Activated CD4-positive, alpha-beta T cell treated with anti-CD3 and anti-CD28 coated beads for 24 hours (primary cell): ENCODE results near the gene RCSD1.

Experiments used
- DNase-seq, 2 donors: peaks; one replicate each; pipeline ENCODE4 v3.0.0-alpha.2; 2020; ENCODE audit warnings: low read depth in 2 of 2

Gene RCSD1

DNA sequence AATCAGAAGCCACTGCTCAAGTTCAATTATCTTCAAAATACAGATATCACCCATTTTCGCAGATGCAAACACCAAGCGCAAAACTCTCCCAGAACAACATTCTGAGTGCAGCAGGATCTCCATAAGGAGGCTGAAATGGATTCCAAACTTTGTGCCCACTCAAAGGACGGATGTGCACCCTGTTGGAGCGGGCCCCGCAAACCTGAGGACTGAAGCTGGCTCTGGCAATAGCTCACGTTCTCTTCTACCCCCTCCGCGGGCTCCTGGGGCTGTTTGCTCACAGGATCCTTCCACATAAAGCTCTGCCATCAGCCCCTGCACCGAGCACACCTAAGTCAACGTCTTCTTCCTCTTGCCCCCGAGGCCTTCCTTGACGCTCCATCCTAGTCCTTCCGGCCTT, 11.7 kb upstream of the RCSD1 start:
- DNase-seq: no peak

GRCh38 chr1:167618789-167619188, 11.2 kb upstream of the RCSD1 start:
- DNase-seq: no peak

DNA sequence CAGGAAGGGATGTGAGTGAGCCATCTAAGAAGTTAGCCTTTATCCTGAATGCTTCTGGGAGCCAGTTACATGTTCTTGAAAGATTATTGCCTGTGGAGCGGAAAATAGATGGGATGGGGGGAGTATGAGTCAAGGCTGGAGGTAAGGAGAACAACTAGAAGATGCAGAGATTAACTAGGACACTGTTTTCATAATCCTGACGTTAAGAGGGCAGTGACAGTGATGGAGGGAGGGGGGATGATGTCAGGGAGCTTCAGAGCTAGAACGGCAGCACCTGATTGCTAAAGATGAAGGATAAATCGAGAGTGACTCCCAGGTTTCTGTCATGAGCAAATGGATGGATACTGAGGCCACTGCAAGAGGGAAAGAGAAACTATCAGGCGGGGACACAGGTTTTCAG, 10.0 kb upstream of the RCSD1 start:
- no peak for DNase-seq

DNA sequence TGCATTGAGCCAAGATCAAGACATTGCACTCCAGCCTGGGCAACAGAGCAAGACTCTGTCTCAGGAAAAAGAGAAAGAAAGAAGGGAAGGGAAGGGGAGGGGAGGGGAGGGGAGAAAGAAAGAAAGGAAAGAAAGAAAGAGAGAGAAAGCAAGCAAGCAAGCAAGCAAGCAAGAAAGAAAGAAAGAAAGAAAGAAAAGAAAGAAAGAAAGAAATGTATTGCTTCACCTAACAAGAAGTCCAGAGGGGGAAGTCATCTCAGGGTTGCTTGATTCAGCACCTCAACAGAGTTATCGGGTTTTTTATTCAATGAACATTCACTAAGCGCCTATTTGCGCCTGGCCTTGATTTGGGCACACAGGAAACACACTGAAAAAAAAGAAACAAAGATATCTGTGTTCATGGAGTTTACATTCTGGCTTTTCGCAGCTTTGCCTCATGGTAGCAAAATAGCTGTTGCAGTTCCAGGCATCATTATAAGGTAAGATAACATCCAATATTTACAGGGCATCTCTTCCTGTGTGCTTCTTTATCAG, 8.2 kb upstream of the RCSD1 start:
- no peak for DNase-seq

- DNase-seq: no peak
Measured at GRCh38 chr1:167623951-167624350, 6.1 kb upstream of the RCSD1 start.

GRCh38 chr1:167625040-167625823, 4.8 kb upstream of the RCSD1 start:
- DNase-seq: no peak

DNA sequence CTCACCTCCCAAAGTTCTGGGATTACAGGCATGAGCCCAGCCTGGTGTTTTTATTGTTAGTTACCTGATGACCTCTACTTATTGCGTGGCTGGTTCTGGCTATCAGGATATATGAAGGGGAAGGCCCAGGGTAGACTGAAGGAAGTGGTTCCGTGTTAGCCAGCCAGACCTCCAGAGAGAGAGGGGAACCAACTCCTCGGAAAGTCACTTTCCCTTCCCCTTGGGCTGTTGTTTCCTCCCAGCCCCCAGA, 2.5 kb upstream of the RCSD1 start:
- DNase-seq: no peak

- peak; percentile 54 to 68 for DNase-seq
Measured at GRCh38 chr1:167627865-167628641, 2.0 kb upstream of the RCSD1 start.

GRCh38 chr1:167628741-167629515, 1.1 kb upstream of the RCSD1 start:
- no peak for DNase-seq

DNA sequence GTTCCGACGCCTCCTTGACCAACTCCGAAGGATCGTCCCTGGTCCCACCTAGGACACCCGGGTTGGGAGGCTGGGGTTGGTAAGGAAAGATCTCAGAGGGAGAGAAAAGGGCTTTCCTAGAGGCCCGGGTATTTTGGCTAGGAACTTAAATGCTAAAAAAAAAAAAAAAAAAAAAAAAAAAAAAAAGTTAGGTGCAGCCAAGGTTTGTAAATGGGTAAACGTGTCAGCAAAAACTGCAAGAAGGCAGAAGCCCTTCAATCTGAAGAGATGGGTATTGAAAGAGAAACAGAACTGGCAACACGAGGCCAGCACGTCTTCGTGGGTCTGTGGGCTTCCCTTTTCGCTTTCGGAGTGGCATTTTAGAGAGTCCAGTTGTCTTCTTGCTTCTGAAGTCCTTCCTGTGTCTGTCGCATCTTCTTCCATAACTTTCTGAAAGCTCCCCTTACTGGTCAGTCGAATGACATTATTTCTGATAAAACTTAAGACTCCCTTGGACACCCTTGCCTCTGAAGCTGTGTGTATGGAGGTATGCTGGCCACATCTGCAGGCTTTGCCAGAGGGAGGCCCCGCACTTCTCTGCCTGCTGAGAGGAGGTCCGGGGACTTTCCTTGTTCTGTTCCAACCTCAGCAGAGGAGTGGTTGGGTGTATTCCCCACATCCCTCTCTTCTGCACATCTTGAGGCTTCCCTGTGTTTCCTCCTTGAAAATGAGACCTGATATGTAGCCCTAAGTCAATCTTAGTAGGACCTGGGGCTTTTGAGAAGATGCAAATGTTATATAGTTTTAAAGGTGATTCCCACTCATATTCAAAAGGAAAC, 745 bp downstream of the RCSD1 start:
- no peak for DNase-seq

GRCh38 chr1:167631386-167631935, 1.4 kb downstream of the RCSD1 start:
- no peak for DNase-seq

- DNase-seq: no peak
Measured at GRCh38 chr1:167631936-167632614, 2.0 kb downstream of the RCSD1 start.

GRCh38 chr1:167633258-167633944, 3.4 kb downstream of the RCSD1 start:
- DNase-seq: no peak

- no peak for DNase-seq
Measured at GRCh38 chr1:167634435-167634834, 4.4 kb downstream of the RCSD1 start.

GRCh38 chr1:167635156-167635648, 5.2 kb downstream of the RCSD1 start:
- DNase-seq: no peak

GRCh38 chr1:167635941-167636340, 5.9 kb downstream of the RCSD1 start:
- no peak for DNase-seq

DNA sequence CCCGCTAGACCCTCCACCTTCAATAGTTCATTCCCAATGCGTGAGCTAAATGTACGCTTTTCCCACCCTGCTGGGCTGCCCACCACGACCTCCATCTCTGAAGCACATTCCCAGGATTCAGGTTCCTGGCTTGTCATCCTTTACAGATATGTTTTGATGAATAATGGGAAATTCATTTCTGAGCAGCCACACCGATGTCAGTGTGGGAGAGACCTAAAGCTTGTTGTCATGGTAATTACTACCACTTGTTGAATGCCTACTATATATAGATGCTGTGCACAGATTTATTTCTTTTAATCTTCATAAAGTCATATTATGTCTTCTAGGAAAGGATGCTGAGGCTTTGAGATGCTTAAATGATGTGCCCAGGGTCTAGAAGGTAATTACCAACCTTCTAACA, 8.0 kb downstream of the RCSD1 start:
- DNase-seq: no peak

DNA sequence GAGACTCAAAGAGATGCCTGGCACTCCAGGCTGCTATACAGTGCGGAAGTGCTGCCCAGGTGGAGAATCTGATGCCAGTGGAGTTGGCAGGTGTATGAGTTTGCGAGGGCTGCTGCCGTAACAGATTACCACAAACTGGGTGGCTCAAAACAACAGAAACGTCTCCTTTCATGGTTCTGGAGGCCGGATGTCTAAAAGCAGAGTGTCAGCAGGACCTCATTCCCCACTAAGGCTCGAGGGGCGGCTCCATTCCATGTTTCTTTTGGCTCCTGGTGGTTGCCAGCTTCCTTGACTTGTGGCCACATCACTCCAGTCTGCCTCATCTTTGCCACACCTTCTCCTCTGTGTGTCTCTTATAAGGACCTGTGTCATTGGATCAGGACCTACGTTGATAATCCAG, 10.0 kb downstream of the RCSD1 start:
- DNase-seq: no peak

- no peak for DNase-seq
Measured at GRCh38 chr1:167641786-167642500, 11.9 kb downstream of the RCSD1 start.
